ENCODE measurements around the gene SART3. TPM values are rescaled to one million over a fixed set of nuclear protein-coding genes. Genes with fewer than 3 reads are reported as not detected.

SART3 gene
- total and polyA plus RNA-seq, 10 of the 15 experiments (the other 5 are each of a cell fraction or from before 2014, with no cell fraction given), result 8.8 to 179 (median 54.9) TPM

GRCh38 chr12:108477055-108477880 is 83.7 kb downstream of the SART3 start (continued):
- TF ChIP-seq CUX1 (IDR thresholded peaks at IDR 0.05; ENCODE audit: insufficient replicate concordance, low read depth, low read length), result no peak

GRCh38 chr12:108475396-108475795 is 85.6 kb downstream of the SART3 start:
- Histone ChIP-seq H2AFZ (ENCODE audit: control insufficient read depth, low read depth, low read length) (no peak overlapping the region), H3K36me3 (ENCODE audit: control insufficient read depth in 2 of 2, insufficient read depth in 2 of 2, low read length in 1 of 2) (no peaks in the 10 kb centered on the region), H3K79me2 (ENCODE audit: control insufficient read depth, insufficient read depth, low read length) (no peaks in the 10 kb centered on the region), H3K4me3 (no peak overlapping the region), H3K27me3 (replicated peaks in 1 of 2; ENCODE audit: control insufficient read depth in 2 of 2, insufficient read depth in 2 of 2, low read length in 1 of 2) (no peaks in the 10 kb centered on the region), H3K27ac (ENCODE audit: control insufficient read depth, insufficient read depth) (no peak overlapping the region), H4K20me1 (ENCODE audit: control insufficient read depth, insufficient read depth) (no peaks in the 10 kb centered on the region), H3K4me2 (ENCODE audit: control insufficient read depth, insufficient read depth) (no peak overlapping the region), H3K9me3 (replicated peaks; ENCODE audit: control insufficient read depth, insufficient read depth, low read length) (no peaks in the 10 kb centered on the region), H3K9ac (ENCODE audit: control insufficient read depth, insufficient read depth, low read length) (no peak overlapping the region), H3K4me1 (ENCODE audit: control insufficient read depth, insufficient read depth, low read length) (no peaks in the 10 kb centered on the region)
- ATAC-seq (no peak), DNase-seq (ENCODE audit: low read depth, low spot score) (no peak), FAIRE-seq (no peak)
- WGBS (ENCODE audit: insufficient coverage, insufficient replicate concordance, low lambda C conversion rate, missing lambda C conversion rate), result 0% methylated on average over 2 of the region's 2 CpGs
- ChIA-PET SMC1A (ENCODE audit: uncharacterized antibody, unreplicated experiment) (interaction anchor here (0.8 kb wide), 1 partner anchor 19 kb away, joined by 3 read pairs; no protein-coding TSS in a partner anchor), CTCF (no interaction called here), POLR2A (no interaction called here), RAD21 (ENCODE audit: unreplicated experiment) (no interaction called here)
- TF ChIP-seq HCFC1 (IDR thresholded peaks at IDR 0.05; ENCODE audit: low read length), result no peak
- no TSS peak for BruUV-seq (replicated peaks)
- intact Hi-C loops (cut with micrococcal nuclease; ENCODE audit: unreplicated experiment) (no loop called here), in situ Hi-C loops (cut with MboI) (no loop called here)

Data from GM12878 (cell line).